Skeletal muscle satellite cell (primary cell): ENCODE results near the gene LRRC17.
"Not testable (repeated sequence)": the region's sequence is repeated elsewhere in the genome, so short reads cannot be mapped to it uniquely, and the experiment has no call there.

Experiments
- H3K27me3 ChIP-seq: 2 replicates; pipeline ENCODE4 v1.7.0; 2013; ENCODE audit warnings: low read length; ENCODE audit not compliant: control insufficient read depth, insufficient read depth
- H3K36me3 ChIP-seq: 2 replicates; pipeline ENCODE4 v1.7.0; 2013; ENCODE audit warnings: mild to moderate bottlenecking, control low read depth, low read length; ENCODE audit not compliant: insufficient read depth
- H3K4me1 ChIP-seq: 2 replicates; pipeline ENCODE4 v1.7.0; 2013; ENCODE audit warnings: low read length; ENCODE audit not compliant: control insufficient read depth, insufficient read depth
- H3K4me2 ChIP-seq: 2 replicates; pipeline ENCODE4 v1.7.0; 2013; ENCODE audit warnings: mild to moderate bottlenecking, low read length
- H3K4me3 ChIP-seq: 2 replicates; pipeline ENCODE4 v1.7.0; 2013; ENCODE audit warnings: low read length
- H3K9ac ChIP-seq: 2 replicates; pipeline ENCODE4 v1.7.0; 2013; ENCODE audit warnings: mild to moderate bottlenecking, low read depth, low read length, moderate library complexity
- H3K9me3 ChIP-seq: replicated peaks from 2 replicates; pipeline ENCODE4 v1.7.0; 2013; ENCODE audit warnings: mild to moderate bottlenecking, control low read depth, low read length

Gene LRRC17

DNA sequence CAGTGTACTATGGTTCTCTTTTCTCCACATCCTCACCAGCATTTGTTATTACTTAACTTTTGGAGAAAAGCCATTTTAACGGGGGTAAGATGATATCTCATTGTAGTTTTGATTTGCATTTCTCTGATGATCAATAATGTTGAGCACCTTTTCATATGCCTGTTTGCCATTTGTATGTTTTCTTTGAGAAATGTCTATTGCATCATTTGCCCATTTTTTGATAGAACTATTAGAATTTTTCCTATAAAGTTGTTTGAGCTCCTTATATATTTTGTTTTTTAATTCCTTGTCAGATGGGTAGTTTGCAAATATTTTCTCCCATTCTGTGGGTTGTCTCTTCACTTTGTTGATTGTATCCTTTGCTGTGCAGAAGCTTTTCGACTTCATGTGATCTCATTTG, 10.7 kb upstream of the LRRC17 start:
- H3K4me3 ChIP-seq, H3K4me1 ChIP-seq, H3K9me3 ChIP-seq, H3K27me3 ChIP-seq, H3K4me2 ChIP-seq, H3K9ac ChIP-seq, H3K36me3 ChIP-seq: not testable (repeated sequence)

DNA sequence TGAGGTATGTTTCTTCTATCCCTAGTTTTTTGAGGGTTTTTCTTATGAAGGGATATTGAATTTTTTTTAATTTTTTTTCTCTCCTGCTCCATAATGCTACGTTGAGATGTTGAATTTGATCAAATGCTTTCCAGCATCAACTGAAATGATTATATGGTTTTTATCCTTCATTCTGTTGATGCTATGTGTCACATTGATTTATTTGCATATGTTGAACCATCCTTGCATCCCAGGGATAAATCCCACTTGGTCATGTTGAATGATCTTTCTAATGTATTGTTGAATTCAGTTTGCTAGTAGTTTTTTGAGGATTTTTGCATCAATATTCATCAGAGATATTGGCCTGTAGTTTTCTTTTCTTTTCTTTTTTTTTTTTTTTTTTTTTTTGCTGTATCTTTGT, 9.2 kb upstream of the LRRC17 start:
- not testable (repeated sequence) for H3K9ac ChIP-seq, H3K9me3 ChIP-seq, H3K4me1 ChIP-seq, H3K4me3 ChIP-seq, H3K4me2 ChIP-seq, H3K36me3 ChIP-seq, H3K27me3 ChIP-seq

DNA sequence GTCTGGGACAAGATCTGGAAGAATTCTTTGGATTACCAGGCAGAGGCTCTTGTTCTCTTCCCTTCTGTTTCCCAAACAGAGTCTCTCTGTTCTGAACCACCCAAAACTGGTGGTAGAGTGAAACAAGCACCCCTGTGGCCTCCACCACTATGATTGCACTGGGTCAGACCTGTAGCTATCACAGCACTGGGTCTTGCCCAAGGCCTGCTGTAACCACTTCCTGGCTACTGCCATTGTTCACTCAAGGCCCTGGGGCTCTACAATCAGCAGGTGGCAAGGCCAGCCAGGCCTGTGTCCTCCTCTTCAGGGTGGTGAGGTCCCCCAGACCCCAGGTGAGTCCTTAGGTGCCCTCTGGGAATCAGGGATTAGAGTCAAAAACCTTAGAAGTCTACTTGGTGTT, 4.1 kb upstream of the LRRC17 start:
- no peak overlapping the region for H3K4me3 ChIP-seq
- no peaks in the 10 kb centered on the region for H3K36me3 ChIP-seq
- no peaks in the 10 kb centered on the region for H3K9me3 ChIP-seq
- H3K9ac ChIP-seq = no peak overlapping the region
- H3K4me1 ChIP-seq = peaks cover 6% of the 10 kb centered on the region
- no peaks in the 10 kb centered on the region for H3K27me3 ChIP-seq
- H3K4me2 ChIP-seq = no peak overlapping the region

DNA sequence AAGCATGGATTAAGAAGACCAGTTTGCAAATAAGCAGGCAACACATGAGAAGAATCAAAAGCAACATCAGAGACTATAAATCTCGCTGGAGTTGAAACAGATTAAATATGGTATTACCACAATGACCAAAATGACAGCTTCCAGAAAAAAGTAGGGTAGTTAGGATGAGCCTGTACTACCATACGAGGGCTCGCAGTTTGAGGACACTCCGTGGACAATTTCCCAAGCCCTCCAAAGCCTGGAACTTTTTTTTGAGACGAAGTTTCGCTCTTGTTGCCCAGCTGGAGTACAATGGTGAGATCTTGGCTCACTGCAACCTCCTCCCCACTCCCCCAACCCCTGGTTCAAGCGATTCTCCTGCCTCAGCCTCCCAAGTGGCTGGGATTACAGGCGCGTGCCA, 1.0 kb downstream of the LRRC17 start:
- Histone ChIP-seq H3K9ac (peak overlapping the region; percentile 89), H3K4me3 (peak overlapping the region; percentile 72), H3K36me3 (no peaks in the 10 kb centered on the region), H3K27me3 (no peaks in the 10 kb centered on the region), H3K9me3 (no peaks in the 10 kb centered on the region), H3K4me2 (peak overlapping the region; percentile 73), H3K4me1 (peaks cover 35% of the 10 kb centered on the region)

DNA sequence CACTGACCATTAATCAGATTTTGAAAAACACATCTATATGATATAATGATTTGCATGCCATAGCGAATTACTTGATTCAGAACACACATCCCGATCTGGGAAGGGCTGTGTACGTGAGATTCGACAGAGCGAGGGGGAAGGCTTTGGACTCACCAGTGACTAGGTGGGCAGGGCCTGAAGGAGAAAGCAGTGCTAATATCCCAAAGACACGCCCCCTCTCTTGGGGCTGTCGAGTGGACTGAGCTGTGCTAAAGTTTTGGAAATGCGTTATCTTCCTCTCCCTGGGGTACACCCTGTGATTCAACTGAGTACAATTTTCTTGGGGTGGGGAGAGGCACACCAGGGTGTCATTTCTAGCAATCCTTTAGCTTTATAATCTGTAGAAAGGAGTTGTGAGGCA, 1.8 kb downstream of the LRRC17 start:
- Histone ChIP-seq H3K9me3 (no peaks in the 10 kb centered on the region), H3K9ac (peak overlapping the region; percentile 89), H3K4me3 (peak overlapping the region; percentile 72), H3K4me1 (peaks cover 37% of the 10 kb centered on the region), H3K27me3 (no peaks in the 10 kb centered on the region), H3K4me2 (peak overlapping the region; percentile 73), H3K36me3 (no peaks in the 10 kb centered on the region)

DNA sequence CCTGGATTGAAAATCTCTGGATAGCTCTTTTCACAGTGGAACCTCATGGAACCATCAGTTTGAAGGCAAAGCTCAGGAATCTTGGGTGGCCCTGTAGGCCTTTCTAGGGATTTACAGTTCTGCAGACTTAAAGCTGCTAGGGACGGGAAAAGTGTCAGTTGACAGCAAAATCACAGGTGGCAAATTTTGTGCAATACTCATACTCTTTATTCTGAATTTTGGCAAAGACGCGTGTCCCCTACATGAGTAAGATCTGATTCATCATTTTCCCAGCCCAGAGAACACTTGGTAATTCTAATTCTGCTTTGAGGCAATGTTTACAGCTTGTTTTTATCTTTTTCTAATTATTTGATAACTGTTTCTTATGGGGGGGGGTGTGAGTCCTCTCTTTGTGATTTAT, 3.6 kb downstream of the LRRC17 start:
- H3K36me3 ChIP-seq = no peaks in the 10 kb centered on the region
- H3K4me2 ChIP-seq = peak overlapping the region; percentile 45
- no peak overlapping the region for H3K4me3 ChIP-seq
- H3K9ac ChIP-seq = peak overlapping the region; percentile 89
- H3K4me1 ChIP-seq = peaks cover 37% of the 10 kb centered on the region
- no peaks in the 10 kb centered on the region for H3K9me3 ChIP-seq
- no peaks in the 10 kb centered on the region for H3K27me3 ChIP-seq

DNA sequence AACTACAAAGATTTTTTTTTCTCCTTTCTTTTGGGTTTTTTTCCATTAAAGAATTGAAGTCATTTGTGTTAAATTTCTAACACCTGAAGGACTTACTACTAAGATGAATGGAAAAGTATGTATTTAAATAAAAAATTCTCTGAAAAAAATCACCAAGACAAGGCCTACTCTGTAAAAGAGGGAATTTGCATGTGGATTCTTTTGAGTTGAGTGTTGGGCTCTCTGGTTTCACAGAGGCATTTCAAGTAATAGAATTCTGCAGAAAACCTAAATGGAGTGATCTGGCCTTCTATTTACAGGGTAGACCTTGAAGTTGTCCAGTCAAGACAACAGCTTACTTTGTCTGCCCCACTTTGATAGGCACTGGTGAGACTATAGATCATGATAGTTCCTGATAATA, 4.1 kb downstream of the LRRC17 start:
- Histone ChIP-seq H3K4me3 (peak overlapping the region; percentile 33), H3K27me3 (no peaks in the 10 kb centered on the region), H3K9ac (peak overlapping the region; percentile 68), H3K4me1 (peaks cover 37% of the 10 kb centered on the region), H3K4me2 (peak overlapping the region; percentile 45), H3K9me3 (no peaks in the 10 kb centered on the region), H3K36me3 (no peaks in the 10 kb centered on the region)

DNA sequence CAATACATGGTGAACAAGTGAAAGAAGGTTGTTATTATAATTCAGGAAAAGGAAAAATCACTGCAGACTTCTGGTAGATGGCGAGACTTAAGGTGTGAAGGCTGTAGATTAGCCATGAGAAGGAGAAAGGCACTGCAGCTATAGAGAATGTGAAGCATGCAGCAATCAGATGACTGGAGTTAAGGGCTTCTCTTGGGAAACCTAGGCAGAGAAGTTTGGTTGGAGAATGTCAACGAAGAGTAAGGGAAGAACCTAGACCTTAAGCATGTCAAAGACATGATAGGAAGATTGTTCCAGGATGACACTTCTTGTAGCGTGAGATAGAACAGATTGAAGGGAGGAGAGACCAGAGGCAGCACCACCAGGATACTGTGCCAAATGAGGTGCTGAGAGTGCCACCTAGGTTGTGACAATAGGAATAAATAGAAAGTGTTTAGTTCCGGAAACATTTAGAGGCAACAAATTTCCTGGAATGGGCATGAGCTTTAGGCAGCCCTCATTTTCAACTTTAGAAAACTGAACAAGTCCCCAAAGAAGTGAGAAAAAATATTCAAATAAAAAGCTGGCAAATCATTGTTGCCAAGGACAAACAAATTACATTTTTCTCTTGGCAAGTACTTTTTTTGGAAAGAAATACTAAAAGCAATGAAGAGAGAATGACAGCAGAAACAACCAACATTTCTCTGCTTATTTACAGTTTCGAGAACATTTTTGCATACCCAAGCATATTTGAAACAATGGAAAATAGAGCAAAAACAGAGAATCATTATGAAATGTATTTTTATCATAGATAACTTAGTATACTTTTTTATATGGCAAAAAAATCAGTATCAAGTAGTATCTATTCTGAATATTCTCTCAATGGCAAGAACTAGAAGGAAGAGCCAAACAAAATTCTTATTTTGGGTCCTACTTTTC, 4.9 kb downstream of the LRRC17 start:
- Histone ChIP-seq H3K9ac (peak overlapping the region; percentile 68), H3K36me3 (no peaks in the 10 kb centered on the region), H3K27me3 (no peaks in the 10 kb centered on the region), H3K4me2 (peak overlapping the region; percentile 45), H3K9me3 (no peaks in the 10 kb centered on the region), H3K4me3 (peak overlapping the region; percentile 33), H3K4me1 (peaks cover 31% of the 10 kb centered on the region)

DNA sequence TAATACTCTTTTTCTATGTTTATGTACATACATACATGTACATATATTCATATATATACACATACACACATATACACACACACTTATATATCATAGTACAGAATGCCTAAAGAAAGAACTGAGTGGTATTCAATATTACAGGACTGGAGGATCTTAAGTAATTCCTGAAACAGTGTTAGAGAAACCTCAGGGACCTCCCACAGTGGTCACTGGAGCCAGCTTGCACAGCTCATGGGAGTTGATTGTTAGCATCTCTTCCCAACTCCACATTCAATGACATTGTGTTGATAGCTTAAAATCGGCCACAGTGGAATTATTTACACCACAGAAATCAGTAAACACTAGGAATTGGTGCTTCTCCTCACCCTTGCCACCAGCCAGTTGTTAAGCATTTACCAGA, 6.0 kb downstream of the LRRC17 start:
- H3K4me2 ChIP-seq = no peak overlapping the region
- peaks cover 31% of the 10 kb centered on the region for H3K4me1 ChIP-seq
- no peaks in the 10 kb centered on the region for H3K27me3 ChIP-seq
- no peak overlapping the region for H3K4me3 ChIP-seq
- no peaks in the 10 kb centered on the region for H3K9me3 ChIP-seq
- H3K36me3 ChIP-seq = no peaks in the 10 kb centered on the region
- H3K9ac ChIP-seq = no peak overlapping the region

DNA sequence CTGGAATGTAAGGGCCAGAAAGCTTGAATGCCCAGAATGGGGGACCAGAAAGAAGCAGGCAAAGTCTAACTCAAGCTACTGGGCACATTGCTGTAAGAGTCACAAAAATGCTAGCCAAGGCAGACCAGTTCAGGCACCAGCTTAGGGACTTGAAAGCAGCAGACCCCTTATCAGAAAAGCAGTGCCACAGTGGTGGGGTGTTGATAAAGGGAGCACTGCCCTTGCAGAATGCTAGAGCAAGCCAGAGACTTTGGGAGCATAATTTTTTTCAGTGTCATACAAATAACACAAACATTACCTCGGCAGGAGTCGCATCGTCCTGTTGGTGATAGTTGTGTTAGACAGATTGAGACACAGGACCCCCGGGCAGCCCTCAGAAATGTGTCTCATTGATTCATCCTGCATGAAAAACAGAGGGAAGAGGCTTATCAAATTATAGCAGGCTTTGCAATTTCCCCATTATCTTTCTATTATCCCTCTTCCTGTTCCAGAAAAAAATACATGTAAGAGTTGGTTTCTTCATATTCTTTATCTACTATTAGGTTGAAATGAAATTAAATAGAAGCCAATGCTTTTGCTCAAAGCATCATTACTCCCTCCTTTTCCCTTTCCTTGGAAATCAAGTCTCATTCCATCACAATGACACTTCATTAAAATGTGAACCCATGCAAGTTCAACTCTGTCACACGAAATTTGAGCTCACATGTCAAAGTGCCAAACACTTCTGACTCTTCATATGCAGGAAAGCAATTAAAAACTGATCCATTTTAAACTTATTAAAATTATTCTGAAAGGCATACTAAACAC, 13.4 kb downstream of the LRRC17 start:
- Histone ChIP-seq H3K27me3 (no peaks in the 10 kb centered on the region), H3K36me3 (peaks cover 3% of the 10 kb centered on the region), H3K9ac (peak overlapping the region; percentile 21), H3K4me2 (peak overlapping the region; percentile 39), H3K4me1 (peaks cover 19% of the 10 kb centered on the region), H3K4me3 (no peak overlapping the region), H3K9me3 (no peaks in the 10 kb centered on the region)

DNA sequence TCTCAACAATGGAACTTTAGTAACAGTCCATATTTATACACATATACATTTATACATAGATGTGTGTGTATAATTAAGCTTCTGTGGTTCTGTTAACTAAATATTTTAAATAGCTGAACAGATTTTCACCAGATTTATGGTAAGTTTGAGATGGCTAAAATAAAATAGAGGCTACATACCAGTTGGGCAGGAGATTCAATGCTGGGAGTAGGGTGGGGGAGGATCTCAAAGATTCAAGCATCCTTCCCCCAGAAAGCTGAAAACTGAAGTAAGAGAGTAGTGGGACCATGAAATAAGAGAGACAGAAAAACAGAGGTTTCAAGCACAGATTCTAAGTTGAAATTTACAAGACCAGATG, 14.0 kb downstream of the LRRC17 start:
- H3K4me2 ChIP-seq = no peak overlapping the region
- H3K27me3 ChIP-seq = no peaks in the 10 kb centered on the region
- peak overlapping the region; percentile 21 for H3K9ac ChIP-seq
- no peaks in the 10 kb centered on the region for H3K9me3 ChIP-seq
- no peak overlapping the region for H3K4me3 ChIP-seq
- peaks cover 3% of the 10 kb centered on the region for H3K36me3 ChIP-seq
- H3K4me1 ChIP-seq = peaks cover 19% of the 10 kb centered on the region
